GM15510 (cell line): ENCODE results near the gene FLT3LG.

Source experiments
- POLR2A ChIP-seq: IDR thresholded peaks from 3 replicates; pipeline ENCODE4 v1.6.1; 2011; ENCODE audit warnings: borderline replicate concordance; ENCODE audit not compliant: insufficient read length; ENCODE audit errors: extremely low read depth

Gene FLT3LG

GRCh38 chr19:49506575-49507105 is 32.6 kb downstream of the FLT3LG start:
- TF ChIP-seq POLR2A, result no peak

- TF ChIP-seq POLR2A, result no peak
These were observed 33.9 kb downstream of the FLT3LG start for GRCh38 chr19:49507803-49508494.

- TF ChIP-seq POLR2A, result no peak
These were observed 39.1 kb downstream of the FLT3LG start for GRCh38 chr19:49512970-49513745.

GRCh38 chr19:49513746-49514118 is 39.7 kb downstream of the FLT3LG start:
- no peak for TF ChIP-seq POLR2A

DNA sequence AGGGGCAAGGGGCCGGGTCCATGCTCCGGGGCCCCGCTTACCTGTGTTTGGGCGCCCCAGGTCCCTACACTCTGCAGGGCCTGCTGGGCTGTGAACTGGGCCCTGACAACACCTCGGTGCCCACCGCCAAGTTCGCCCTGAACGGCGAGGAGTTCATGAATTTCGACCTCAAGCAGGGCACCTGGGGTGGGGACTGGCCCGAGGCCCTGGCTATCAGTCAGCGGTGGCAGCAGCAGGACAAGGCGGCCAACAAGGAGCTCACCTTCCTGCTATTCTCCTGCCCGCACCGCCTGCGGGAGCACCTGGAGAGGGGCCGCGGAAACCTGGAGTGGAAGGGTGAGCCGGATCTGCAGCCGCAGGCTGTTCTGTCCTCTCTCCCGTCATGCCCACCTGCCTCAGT is 40.1 kb downstream of the FLT3LG start:
- no peak for TF ChIP-seq POLR2A

DNA sequence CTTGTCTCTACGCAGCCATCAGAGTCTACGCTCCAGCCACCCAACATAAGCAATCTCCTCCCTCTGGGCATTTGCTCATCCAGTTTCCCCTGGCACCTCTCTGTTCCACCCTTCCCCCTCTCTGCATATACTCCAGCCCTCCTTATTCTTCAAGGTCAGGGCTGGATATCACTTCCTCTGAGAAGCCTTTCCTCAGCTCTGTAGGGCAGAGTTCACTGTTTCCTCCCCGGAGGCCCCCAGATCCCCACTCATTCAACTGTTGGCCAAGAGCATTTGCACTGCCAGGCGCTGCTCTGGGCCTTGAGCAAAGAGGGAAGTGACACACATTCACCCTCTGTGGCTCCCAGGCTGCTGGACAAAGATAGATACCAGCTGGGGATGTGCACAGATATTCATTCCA is 41.8 kb downstream of the FLT3LG start:
- no peak for TF ChIP-seq POLR2A

- no peak for TF ChIP-seq POLR2A
These were observed 44.0 kb downstream of the FLT3LG start for GRCh38 chr19:49518033-49518432.

DNA sequence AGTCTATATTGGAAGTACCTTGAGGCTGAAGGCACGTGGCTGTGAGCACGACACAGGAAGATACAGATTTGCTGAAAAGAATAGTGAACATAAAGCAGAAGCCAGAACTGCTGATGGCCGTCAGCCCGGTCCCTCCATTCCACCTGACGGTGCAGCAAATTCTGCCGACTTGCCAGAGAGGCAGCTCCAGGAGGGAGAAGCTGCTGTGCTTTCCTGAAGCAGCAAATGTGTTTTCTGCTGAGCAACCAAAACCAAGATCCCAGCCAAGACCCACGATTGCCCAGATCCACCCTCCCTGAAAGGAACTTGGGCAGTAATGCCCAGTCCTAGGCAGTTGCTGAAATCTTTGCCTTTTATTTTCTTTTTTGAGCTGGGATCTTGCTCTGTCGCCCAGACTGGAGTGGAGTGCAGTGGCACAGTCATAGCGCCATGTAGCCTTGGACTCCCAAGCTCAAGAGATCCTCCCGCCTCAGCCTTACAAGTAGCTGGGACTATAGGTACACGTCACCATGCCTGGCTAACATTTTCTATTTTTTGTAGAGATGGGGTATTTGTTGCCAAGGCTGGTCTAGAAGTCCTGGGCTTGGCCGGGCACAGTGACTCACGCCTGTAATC is 46.8 kb downstream of the FLT3LG start:
- TF ChIP-seq POLR2A, result no peak

GRCh38 chr19:49524812-49525455 is 50.9 kb downstream of the FLT3LG start:
- TF ChIP-seq POLR2A, result no peak

DNA sequence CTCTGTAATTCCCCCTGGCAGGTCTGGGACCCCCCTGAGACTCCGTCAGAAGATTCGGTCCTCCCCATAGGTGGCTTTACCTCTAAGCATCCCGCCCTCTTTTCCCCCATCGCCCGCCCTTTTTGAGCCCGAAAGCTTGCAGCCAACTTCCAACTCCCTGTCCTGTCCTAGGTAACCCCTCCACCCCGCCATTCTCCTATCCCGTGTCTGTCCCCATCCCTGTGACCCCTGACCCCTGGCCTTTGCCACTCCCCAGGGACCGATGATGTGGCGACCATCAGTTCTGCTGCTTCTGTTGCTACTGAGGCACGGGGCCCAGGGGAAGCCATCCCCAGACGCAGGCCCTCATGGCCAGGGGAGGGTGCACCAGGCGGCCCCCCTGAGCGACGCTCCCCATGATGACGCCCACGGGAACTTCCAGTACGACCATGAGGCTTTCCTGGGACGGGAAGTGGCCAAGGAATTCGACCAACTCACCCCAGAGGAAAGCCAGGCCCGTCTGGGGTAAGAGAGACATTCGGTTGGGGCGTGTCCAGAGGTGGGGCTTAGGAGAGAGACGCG is 54.3 kb downstream of the FLT3LG start:
- TF ChIP-seq POLR2A, result no peak

GRCh38 chr19:49530708-49531107 is 56.7 kb downstream of the FLT3LG start:
- no peak for TF ChIP-seq POLR2A

DNA sequence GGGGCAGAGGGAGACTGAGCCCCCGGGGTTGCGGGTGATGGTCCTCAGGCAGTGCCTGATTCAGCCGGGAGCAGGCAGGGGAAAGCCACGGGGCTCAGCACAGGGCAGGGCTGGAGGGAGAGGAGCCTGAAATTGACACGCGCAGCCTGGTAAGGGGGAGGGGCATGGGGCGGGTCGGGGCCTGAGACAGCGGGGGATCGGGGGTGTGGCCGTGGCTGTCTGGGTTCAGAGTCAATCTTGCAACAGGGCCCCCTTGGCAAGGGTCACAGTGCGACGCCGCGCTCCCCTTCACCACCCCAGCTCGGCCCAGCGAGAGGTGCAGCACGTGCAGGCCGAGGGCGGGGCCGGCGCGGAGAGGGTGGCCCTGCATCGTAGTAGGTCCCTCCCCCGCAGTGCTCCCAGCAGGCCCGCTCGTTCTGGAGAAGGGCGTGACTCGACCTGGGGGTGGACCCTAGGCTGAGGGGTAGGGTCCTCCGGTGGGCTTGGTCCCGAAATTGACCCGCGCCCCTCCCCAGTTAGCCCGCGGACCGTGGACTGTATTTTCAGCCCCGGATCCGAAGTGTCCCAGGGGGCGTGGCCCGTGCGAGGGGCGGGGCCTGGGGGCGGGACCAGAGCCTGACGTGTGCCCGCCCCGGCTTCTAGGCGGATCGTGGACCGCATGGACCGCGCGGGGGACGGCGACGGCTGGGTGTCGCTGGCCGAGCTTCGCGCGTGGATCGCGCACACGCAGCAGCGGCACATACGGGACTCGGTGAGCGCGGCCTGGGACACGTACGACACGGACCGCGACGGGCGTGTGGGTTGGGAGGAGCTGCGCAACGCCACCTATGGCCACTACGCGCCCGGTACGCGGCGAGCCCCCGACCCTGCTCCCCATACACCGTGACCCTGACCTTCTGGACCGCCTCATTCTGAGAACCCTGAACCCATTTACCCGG is 59.8 kb downstream of the FLT3LG start:
- TF ChIP-seq POLR2A, result no peak

DNA sequence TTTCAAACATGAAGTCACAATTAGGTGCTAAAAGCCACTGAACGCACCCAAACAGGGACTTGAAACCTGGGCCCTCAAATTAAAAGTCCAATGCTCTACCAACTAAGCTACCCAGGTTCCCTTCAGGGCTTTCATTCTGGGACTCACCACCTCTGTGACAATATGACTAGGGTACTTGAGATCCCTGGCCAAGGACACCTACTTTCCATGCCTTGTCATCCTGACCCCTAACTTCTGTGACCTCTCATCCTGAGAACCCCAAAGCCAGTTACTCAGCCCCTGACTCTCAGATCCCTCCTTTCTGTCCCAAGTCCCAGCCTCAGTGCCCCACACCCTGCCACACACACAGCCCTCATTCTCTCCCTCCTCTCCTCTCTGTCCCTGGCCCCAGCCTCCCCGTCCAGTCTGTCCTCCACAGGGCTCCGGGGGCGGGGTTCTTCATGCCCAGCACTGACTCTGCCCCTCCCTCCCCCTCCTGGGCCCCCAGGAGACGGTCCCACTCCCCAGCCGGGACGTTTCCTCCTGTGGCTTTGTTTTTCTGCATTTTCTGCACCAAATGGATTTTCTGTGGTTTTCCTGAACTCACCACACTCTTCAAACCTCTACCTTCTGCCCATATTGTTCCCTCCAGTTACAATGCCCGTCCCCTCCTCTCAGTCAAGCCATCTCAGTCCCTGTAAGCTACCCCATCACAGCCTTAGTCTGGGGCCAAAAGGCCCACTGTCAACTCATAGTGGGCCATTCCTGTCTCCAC is 60.8 kb downstream of the FLT3LG start:
- no peak for TF ChIP-seq POLR2A
